Measurements from ENCODE around the gene RUNX1.

Gene RUNX1

DNA sequence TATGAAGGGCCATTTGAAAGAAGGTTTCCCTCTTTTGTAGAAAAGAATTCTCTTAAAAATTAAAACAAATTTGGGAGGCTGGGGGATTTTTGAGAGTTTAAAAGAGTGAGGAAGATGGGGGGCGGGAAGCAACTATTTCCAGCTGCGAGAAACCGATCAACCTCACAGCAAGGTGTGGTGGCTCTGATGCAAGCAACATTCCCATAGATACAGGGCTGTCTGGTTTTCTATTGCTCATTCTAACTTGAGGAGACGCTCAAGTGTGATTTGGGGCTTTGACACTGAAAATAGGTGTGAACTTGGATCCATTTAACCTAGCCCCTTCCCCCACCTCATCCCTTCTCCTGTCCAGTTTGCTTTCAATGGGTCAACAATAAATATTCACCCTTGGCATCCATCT lies 7.2 kb downstream of the RUNX1 start:
- Histone ChIP-seq H3K36me3 (ENCODE audit: control insufficient read depth in 5 of 5, insufficient read depth in 5 of 5, low read length in 5 of 5) (no peaks in the 10 kb centered on the region), H3K4me3 (ENCODE audit: low read depth in 1 of 5, low read length in 5 of 5) (no peak overlapping the region), H3K27me3 (ENCODE audit: control insufficient read depth in 5 of 5, insufficient read depth in 4 of 5, low read length in 5 of 5) (no peaks in the 10 kb centered on the region), H3K9ac (ENCODE audit: low read length in 5 of 5) (no peak overlapping the region), H3K9me3 (ENCODE audit: control insufficient read depth in 5 of 5, low read length in 5 of 5) (no peaks in the 10 kb centered on the region), H3K27ac (ENCODE audit: low read depth, low read length) (no peak overlapping the region), H3K4me1 (ENCODE audit: control insufficient read depth in 5 of 5, insufficient read depth in 5 of 5, low read length in 5 of 5) (peaks cover 0 to 8% (median 4%) of the 10 kb centered on the region in 5 donors)

DNA sequence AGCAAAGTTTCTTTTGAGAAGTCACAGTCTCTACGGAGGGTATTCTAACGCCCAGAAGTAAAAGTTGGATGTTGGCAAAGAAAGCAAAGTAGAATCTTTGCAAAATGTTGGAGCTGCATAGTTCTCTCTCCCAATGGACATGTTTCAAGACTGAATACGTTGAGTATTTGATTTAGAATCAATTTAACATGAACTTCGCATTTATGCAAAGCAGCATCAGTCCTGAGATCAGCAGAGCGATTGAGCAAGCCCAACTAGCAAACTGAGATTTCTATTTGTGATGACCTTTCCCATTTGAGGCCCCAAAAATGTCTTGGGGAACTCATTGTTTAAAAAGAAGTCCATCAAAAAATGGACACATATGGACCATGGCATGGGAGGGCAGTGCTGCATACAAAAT lies 8.0 kb downstream of the RUNX1 start:
- Histone ChIP-seq H3K27ac (ENCODE audit: low read depth, low read length) (no peak overlapping the region), H3K9me3 (ENCODE audit: control insufficient read depth in 5 of 5, low read length in 5 of 5) (no peaks in the 10 kb centered on the region), H3K9ac (ENCODE audit: low read length in 5 of 5) (no peak overlapping the region), H3K4me3 (ENCODE audit: low read depth in 1 of 5, low read length in 5 of 5) (no peak overlapping the region), H3K27me3 (ENCODE audit: control insufficient read depth in 5 of 5, insufficient read depth in 4 of 5, low read length in 5 of 5) (no peaks in the 10 kb centered on the region), H3K36me3 (ENCODE audit: control insufficient read depth in 5 of 5, insufficient read depth in 5 of 5, low read length in 5 of 5) (no peaks in the 10 kb centered on the region), H3K4me1 (ENCODE audit: control insufficient read depth in 5 of 5, insufficient read depth in 5 of 5, low read length in 5 of 5) (peaks cover 0 to 5% (median 0%) of the 10 kb centered on the region in 5 donors)

DNA sequence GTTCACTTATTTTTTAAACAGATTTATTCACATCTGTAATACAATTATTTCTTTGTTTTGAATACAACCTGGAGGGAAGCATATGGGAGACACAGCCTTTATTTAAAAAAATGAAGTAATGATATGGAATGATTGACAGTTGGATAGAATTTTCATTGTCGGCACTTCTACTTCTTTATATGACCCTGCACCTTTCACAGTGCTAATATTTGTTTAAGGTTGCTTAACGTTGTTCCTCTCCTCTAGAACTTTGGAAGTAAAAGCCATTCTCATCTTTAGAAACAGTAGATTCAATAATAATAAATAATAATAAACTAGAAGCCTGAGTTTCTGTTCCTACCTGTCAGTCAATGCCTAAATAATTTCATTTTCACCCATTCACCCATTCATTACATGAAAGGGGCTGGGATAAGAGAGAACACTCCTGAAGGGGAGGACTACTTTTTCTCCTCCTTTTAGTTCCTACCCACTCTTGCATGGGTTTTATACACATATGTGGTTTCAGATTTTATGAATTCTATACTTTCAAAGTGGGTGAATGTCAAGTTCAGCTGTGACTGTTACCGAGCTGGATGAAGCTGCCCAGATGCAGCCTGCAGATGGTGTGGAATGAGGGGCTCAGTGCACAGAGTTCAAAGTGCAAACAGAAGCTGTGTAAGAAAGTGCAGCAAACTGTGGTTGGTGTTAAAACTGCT lies 9.4 kb downstream of the RUNX1 start:
- no peaks in the 10 kb centered on the region for H3K36me3 ChIP-seq (ENCODE audit: control insufficient read depth in 5 of 5, insufficient read depth in 5 of 5, low read length in 5 of 5)
- peaks cover 0 to 2% (median 0%) of the 10 kb centered on the region in 5 donors for H3K27me3 ChIP-seq (ENCODE audit: control insufficient read depth in 5 of 5, insufficient read depth in 4 of 5, low read length in 5 of 5)
- H3K9me3 ChIP-seq (ENCODE audit: control insufficient read depth in 5 of 5, low read length in 5 of 5): no peaks in the 10 kb centered on the region
- H3K4me1 ChIP-seq (ENCODE audit: control insufficient read depth in 5 of 5, insufficient read depth in 5 of 5, low read length in 5 of 5): peaks cover 0 to 5% (median 0%) of the 10 kb centered on the region in 5 donors
- H3K27ac ChIP-seq (ENCODE audit: low read depth, low read length): no peak overlapping the region
- H3K4me3 ChIP-seq (ENCODE audit: low read depth in 1 of 5, low read length in 5 of 5): no peak overlapping the region
- no peak overlapping the region for H3K9ac ChIP-seq (ENCODE audit: low read length in 5 of 5)

DNA sequence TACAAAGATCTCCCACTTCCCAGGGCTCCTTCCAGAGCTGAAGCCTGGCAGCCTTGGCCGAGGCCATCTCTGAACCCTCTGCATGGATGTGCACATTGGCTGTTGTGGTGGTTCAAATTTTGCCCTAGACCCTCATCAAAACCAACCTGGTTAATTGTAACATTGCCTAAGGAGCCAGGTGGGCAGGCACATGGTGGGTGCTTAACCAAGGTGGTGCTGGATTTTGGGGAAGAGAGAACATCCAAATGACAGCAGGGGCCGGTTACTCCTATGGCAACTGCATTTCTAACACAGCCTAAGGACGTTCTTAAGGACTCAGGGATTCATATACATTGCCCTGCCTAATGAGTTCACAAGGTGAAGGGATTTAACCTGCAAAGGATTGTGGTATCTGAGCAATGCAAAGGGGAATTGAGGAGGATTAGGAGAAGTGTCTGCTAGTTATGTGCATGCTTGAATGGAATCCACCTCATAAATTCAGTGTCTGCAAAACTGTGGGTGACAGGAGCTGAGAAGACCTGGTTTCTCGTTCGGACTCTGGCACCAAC lies 10.3 kb downstream of the RUNX1 start:
- Histone ChIP-seq H3K27me3 (ENCODE audit: control insufficient read depth in 5 of 5, insufficient read depth in 4 of 5, low read length in 5 of 5) (peaks cover 0 to 2% (median 0%) of the 10 kb centered on the region in 5 donors), H3K4me1 (ENCODE audit: control insufficient read depth in 5 of 5, insufficient read depth in 5 of 5, low read length in 5 of 5) (no peaks in the 10 kb centered on the region), H3K4me3 (ENCODE audit: low read depth in 1 of 5, low read length in 5 of 5) (no peak overlapping the region), H3K9me3 (ENCODE audit: control insufficient read depth in 5 of 5, low read length in 5 of 5) (no peaks in the 10 kb centered on the region), H3K9ac (ENCODE audit: low read length in 5 of 5) (no peak overlapping the region), H3K36me3 (ENCODE audit: control insufficient read depth in 5 of 5, insufficient read depth in 5 of 5, low read length in 5 of 5) (no peaks in the 10 kb centered on the region), H3K27ac (ENCODE audit: low read depth, low read length) (no peak overlapping the region)

DNA sequence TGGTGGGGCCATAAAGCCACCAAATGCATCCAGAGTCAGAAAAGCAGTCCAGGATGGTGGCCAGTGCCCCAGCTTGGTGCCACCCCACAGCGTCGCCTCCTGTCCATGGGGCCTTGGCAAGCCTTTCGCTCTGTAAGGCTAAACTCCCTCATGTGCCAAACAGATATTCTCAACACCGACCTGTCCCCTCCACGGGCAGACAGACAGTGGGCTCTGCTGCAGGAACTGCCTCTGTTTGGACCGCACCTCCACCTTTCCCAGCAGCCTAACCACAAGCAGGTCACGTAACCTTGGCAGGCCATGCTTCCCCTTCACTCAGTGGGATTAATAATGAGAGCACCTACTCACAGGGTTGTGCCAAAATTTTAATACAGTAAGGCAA lies 11.7 kb downstream of the RUNX1 start:
- peaks cover 0 to 2% (median 0%) of the 10 kb centered on the region in 5 donors for H3K27me3 ChIP-seq (ENCODE audit: control insufficient read depth in 5 of 5, insufficient read depth in 4 of 5, low read length in 5 of 5)
- H3K36me3 ChIP-seq (ENCODE audit: control insufficient read depth in 5 of 5, insufficient read depth in 5 of 5, low read length in 5 of 5): no peaks in the 10 kb centered on the region
- H3K4me1 ChIP-seq (ENCODE audit: control insufficient read depth in 5 of 5, insufficient read depth in 5 of 5, low read length in 5 of 5): no peaks in the 10 kb centered on the region
- H3K9ac ChIP-seq (ENCODE audit: low read length in 5 of 5): no peak overlapping the region
- no peaks in the 10 kb centered on the region for H3K9me3 ChIP-seq (ENCODE audit: control insufficient read depth in 5 of 5, low read length in 5 of 5)
- no peak overlapping the region for H3K4me3 ChIP-seq (ENCODE audit: low read depth in 1 of 5, low read length in 5 of 5)
- no peak overlapping the region for H3K27ac ChIP-seq (ENCODE audit: low read depth, low read length)

DNA sequence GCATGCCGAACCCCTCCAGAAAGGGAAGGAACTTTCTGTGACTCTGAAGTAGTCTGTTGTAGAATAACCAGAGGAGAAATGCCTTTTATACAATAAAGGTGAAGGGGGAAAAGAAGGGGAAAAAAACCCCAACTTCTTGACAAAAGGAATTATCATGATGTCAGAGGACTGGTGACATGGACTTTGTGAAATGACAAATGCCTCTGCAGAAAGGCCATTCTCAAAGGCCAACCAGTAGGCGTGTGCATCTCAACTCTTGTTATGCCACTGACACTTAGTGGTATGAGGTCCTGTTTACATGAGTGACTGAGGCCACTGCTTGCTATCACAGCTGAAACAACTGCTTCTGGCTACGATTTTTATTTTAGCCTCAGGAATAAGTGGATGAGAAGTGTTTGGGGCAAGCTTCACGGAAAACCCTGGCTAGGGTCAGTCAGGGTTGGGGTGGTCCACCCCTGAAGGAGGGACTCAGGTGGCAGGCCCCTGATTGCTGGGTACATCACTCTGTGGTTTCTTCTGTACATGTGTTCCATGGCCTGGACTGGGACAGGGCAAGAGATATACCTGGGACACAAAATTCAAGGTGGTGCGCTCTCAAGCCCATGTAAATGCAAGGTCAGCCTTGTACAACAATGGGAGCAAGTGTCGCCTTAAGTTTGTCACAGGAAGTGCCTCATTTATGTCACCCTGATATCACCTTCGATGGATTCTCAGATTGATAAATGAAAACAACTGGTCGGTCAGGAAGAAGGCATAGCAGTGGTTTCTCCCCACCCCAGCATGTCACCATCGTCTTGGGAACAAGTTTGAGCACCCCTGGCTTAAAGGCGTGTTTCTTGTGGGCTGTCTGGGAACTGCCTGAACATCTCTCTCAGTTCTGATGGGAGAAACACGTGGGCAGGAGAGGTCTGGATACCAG lies 12.4 kb downstream of the RUNX1 start:
- Histone ChIP-seq H3K27ac (ENCODE audit: low read depth, low read length) (no peak overlapping the region), H3K36me3 (ENCODE audit: control insufficient read depth in 5 of 5, insufficient read depth in 5 of 5, low read length in 5 of 5) (no peaks in the 10 kb centered on the region)

DNA sequence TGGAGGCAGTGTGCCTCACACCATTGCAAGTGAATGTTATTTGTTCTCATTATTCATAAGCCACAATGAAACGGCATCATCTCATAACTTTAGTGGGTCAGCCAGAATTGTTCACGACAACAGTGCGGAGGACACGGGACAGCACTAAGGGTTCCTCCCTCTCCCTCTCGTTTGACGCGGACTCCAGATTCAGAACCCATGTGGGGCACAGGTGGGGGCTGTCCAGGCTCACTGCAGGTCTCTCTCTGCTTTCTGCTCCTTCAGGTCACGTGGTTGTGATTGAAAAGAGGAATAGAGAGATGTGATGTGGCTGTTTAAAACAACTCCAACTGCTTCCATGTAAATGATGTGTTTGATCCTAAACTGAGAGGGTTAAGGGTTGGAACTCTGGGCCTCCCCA lies 13.5 kb downstream of the RUNX1 start:
- no peaks in the 10 kb centered on the region for H3K36me3 ChIP-seq (ENCODE audit: control insufficient read depth in 5 of 5, insufficient read depth in 5 of 5, low read length in 5 of 5)
- H3K27ac ChIP-seq (ENCODE audit: low read depth, low read length): no peak overlapping the region
- no peak overlapping the region for H3K4me3 ChIP-seq (ENCODE audit: low read depth in 1 of 5, low read length in 5 of 5)
- H3K4me1 ChIP-seq (ENCODE audit: control insufficient read depth in 5 of 5, insufficient read depth in 5 of 5, low read length in 5 of 5): no peaks in the 10 kb centered on the region
- no peaks in the 10 kb centered on the region for H3K9me3 ChIP-seq (ENCODE audit: control insufficient read depth in 5 of 5, low read length in 5 of 5)
- H3K9ac ChIP-seq (ENCODE audit: low read length in 5 of 5): no peak overlapping the region
- peaks cover 0 to 2% (median 0%) of the 10 kb centered on the region in 5 donors for H3K27me3 ChIP-seq (ENCODE audit: control insufficient read depth in 5 of 5, insufficient read depth in 4 of 5, low read length in 5 of 5)

More for the DNA sequence above, 12.4 kb downstream of the RUNX1 start:
- Histone ChIP-seq H3K27me3 (ENCODE audit: control insufficient read depth in 5 of 5, insufficient read depth in 4 of 5, low read length in 5 of 5) (peaks cover 0 to 2% (median 0%) of the 10 kb centered on the region in 5 donors), H3K4me3 (ENCODE audit: low read depth in 1 of 5, low read length in 5 of 5) (no peak overlapping the region), H3K9me3 (ENCODE audit: control insufficient read depth in 5 of 5, low read length in 5 of 5) (no peaks in the 10 kb centered on the region), H3K4me1 (ENCODE audit: control insufficient read depth in 5 of 5, insufficient read depth in 5 of 5, low read length in 5 of 5) (no peaks in the 10 kb centered on the region), H3K9ac (ENCODE audit: low read length in 5 of 5) (no peak overlapping the region)

DNA sequence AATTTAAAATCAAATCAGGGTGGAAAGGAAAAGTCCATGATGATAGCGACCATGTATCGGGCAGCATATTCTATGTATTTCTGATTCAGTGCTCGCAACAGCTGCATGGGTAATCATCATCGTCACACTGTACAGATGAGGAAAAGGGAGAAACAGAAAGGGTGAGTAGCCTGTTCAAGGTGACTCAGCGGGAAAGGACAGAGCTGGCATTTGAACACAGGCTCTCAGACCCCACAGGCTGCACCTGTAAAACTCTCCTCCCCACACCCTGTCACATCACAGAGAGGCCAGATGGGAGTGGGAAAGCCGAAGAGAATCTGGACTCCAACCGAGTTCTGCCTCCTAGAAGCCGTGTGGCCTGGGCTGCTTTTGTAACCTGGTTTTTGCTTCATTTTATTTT lies 14.0 kb downstream of the RUNX1 start:
- peaks cover 0 to 2% (median 0%) of the 10 kb centered on the region in 5 donors for H3K27me3 ChIP-seq (ENCODE audit: control insufficient read depth in 5 of 5, insufficient read depth in 4 of 5, low read length in 5 of 5)
- H3K27ac ChIP-seq (ENCODE audit: low read depth, low read length): no peak overlapping the region
- H3K36me3 ChIP-seq (ENCODE audit: control insufficient read depth in 5 of 5, insufficient read depth in 5 of 5, low read length in 5 of 5): no peaks in the 10 kb centered on the region
- no peak overlapping the region for H3K4me3 ChIP-seq (ENCODE audit: low read depth in 1 of 5, low read length in 5 of 5)
- H3K4me1 ChIP-seq (ENCODE audit: control insufficient read depth in 5 of 5, insufficient read depth in 5 of 5, low read length in 5 of 5): no peaks in the 10 kb centered on the region
- H3K9ac ChIP-seq (ENCODE audit: low read length in 5 of 5): no peak overlapping the region
- no peaks in the 10 kb centered on the region for H3K9me3 ChIP-seq (ENCODE audit: control insufficient read depth in 5 of 5, low read length in 5 of 5)

DNA sequence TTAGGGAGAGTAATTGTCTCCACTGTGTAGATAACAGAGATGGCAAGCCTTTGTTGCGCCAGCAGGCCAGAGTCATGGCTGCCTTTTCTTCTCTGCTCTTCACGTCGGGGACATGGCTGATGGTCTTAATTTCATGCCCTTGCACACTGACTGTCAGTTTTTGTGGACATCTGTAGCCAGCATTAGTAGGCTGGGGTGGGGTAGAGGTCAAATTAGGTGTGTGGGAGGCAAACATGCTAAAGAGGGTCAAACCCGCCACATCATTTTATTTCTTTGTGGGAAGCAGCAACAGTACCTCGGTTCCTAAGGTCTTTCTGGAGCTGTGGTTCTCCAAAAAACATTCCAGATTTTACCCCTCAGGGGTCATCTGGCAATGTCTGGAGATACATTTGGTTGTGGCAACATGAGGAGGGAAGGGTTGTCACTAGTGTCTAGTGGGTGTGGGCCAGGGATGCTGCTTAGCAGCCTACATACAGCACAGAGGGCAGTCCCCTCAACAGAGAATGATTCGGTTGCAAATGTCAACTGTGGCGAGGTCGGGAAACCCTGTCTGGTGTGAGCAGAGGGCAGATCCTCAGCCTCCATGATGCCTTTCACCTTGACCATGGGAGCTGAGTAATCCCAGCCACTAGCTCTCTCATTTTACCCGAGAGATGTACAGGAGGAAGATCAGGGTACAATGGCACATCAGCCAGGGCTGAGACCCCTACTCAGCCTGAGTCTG lies 14.7 kb downstream of the RUNX1 start:
- H3K4me3 ChIP-seq (ENCODE audit: low read depth in 1 of 5, low read length in 5 of 5): no peak overlapping the region
- peaks cover 0 to 2% (median 0%) of the 10 kb centered on the region in 5 donors for H3K27me3 ChIP-seq (ENCODE audit: control insufficient read depth in 5 of 5, insufficient read depth in 4 of 5, low read length in 5 of 5)
- H3K4me1 ChIP-seq (ENCODE audit: control insufficient read depth in 5 of 5, insufficient read depth in 5 of 5, low read length in 5 of 5): no peaks in the 10 kb centered on the region
- no peak overlapping the region for H3K9ac ChIP-seq (ENCODE audit: low read length in 5 of 5)
- H3K36me3 ChIP-seq (ENCODE audit: control insufficient read depth in 5 of 5, insufficient read depth in 5 of 5, low read length in 5 of 5): no peaks in the 10 kb centered on the region
- H3K27ac ChIP-seq (ENCODE audit: low read depth, low read length): no peak overlapping the region
- H3K9me3 ChIP-seq (ENCODE audit: control insufficient read depth in 5 of 5, low read length in 5 of 5): no peaks in the 10 kb centered on the region

Measured in subcutaneous abdominal adipose tissue (tissue), 5 donors.